HTERT RPE-1 (cell line): ENCODE measurements around the gene SWT1.
"Not testable (repeated sequence)": the region's sequence is repeated elsewhere in the genome, so short reads cannot be mapped to it uniquely, and the experiment has no call there.

Source experiments
- in situ Hi-C: fragments of 300-500 bp; cut with MboI; formaldehyde crosslinking; loops from 4 replicates; pipeline ENCODE4 v1.14.3; 2020; ENCODE audit warnings: low sequenced_read_pairs

The SWT1 gene

GRCh38 chr1:185162491-185162890 is 5.5 kb downstream of the SWT1 start:
- in situ Hi-C loops = no loop called here

GRCh38 chr1:185166106-185166505 is 9.1 kb downstream of the SWT1 start:
- in situ Hi-C loops = no loop called here

GRCh38 chr1:185170291-185170848 is 13.4 kb downstream of the SWT1 start:
- in situ Hi-C loops = no loop called here

GRCh38 chr1:185193756-185194155 is 36.8 kb downstream of the SWT1 start:
- in situ Hi-C loops = no loop called here

- in situ Hi-C loops = not testable (repeated sequence)
Observed at GRCh38 chr1:185198712-185199111, 41.7 kb downstream of the SWT1 start.

- in situ Hi-C loops = no loop called here
Observed at GRCh38 chr1:185200889-185201288, 43.9 kb downstream of the SWT1 start.

GRCh38 chr1:185207170-185207569 is 50.2 kb downstream of the SWT1 start:
- in situ Hi-C loops = no loop called here

GRCh38 chr1:185207980-185208602 is 51.1 kb downstream of the SWT1 start:
- in situ Hi-C loops = no loop called here

- in situ Hi-C loops = no loop called here
Observed at GRCh38 chr1:185208626-185209180, 51.7 kb downstream of the SWT1 start.

GRCh38 chr1:185209357-185209756 is 52.4 kb downstream of the SWT1 start:
- in situ Hi-C loops = not testable (repeated sequence)

GRCh38 chr1:185213091-185213490 is 56.1 kb downstream of the SWT1 start:
- in situ Hi-C loops = no loop called here

GRCh38 chr1:185215911-185216310 is 58.9 kb downstream of the SWT1 start:
- in situ Hi-C loops = no loop called here

- in situ Hi-C loops = no loop called here
Observed at GRCh38 chr1:185224132-185224531, 67.2 kb downstream of the SWT1 start.

- in situ Hi-C loops = no loop called here
Observed at GRCh38 chr1:185227161-185227560, 70.2 kb downstream of the SWT1 start.

- in situ Hi-C loops = no loop called here
Observed at GRCh38 chr1:185228979-185229378, 72.0 kb downstream of the SWT1 start.

- in situ Hi-C loops = no loop called here
Observed at GRCh38 chr1:185229981-185230380, 73.0 kb downstream of the SWT1 start.

GRCh38 chr1:185232874-185233273 is 75.9 kb downstream of the SWT1 start:
- in situ Hi-C loops = no loop called here

- in situ Hi-C loops = not testable (repeated sequence)
Observed at GRCh38 chr1:185234183-185234582, 77.2 kb downstream of the SWT1 start.

GRCh38 chr1:185237176-185237575 is 80.2 kb downstream of the SWT1 start:
- in situ Hi-C loops = not testable (repeated sequence)

- in situ Hi-C loops = no loop called here
Observed at GRCh38 chr1:185237661-185238060, 80.7 kb downstream of the SWT1 start.

- in situ Hi-C loops = no loop called here
Observed at GRCh38 chr1:185238447-185238846, 81.5 kb downstream of the SWT1 start.

- in situ Hi-C loops = no loop called here
Observed at GRCh38 chr1:185239861-185240260, 82.9 kb downstream of the SWT1 start.

GRCh38 chr1:185241127-185241526 is 84.2 kb downstream of the SWT1 start:
- in situ Hi-C loops = no loop called here
